Ramos (cell line): ENCODE measurements around the gene JPT2.
"Not testable (repeated sequence)": the region's sequence is repeated elsewhere in the genome, so short reads cannot be mapped to it uniquely, and the experiment has no call there.

Source experiments
- in situ Hi-C: fragments of 300-500 bp; cut with MboI; formaldehyde crosslinking; loops from one replicate; pipeline ENCODE4 v1.14.3; 2022; ENCODE audit warnings: low sequenced_read_pairs; ENCODE audit not compliant: unreplicated experiment

Gene JPT2

GRCh38 chr16:1705688-1706385, 27.8 kb downstream of the JPT2 start, which contains the start of gene MAPK8IP3:
Gene MAPK8IP3 (plus strand): TSS chr16:1706195. CDS start chr16:1706340, 145 bp downstream.
- in situ Hi-C loops, result no loop called here

GRCh38 chr16:1706386-1707192, 28.5 kb downstream of the JPT2 start:
- in situ Hi-C loops, result no loop called here

GRCh38 chr16:1707193-1707790, 29.2 kb downstream of the JPT2 start:
- in situ Hi-C loops, result no loop called here

GRCh38 chr16:1708083-1708767, 30.1 kb downstream of the JPT2 start:
- in situ Hi-C loops, result no loop called here

GRCh38 chr16:1708768-1709180, 30.7 kb downstream of the JPT2 start:
- in situ Hi-C loops, result no loop called here

GRCh38 chr16:1709356-1709755, 31.3 kb downstream of the JPT2 start:
- in situ Hi-C loops, result no loop called here

GRCh38 chr16:1710811-1711507, 32.9 kb downstream of the JPT2 start:
- in situ Hi-C loops, result loop anchor here (5.0 kb wide), 1 partner anchor 51 kb away; no protein-coding TSS in a partner anchor

- in situ Hi-C loops, result loop anchor here (5.0 kb wide), 1 partner anchor 49 kb away; no protein-coding TSS in a partner anchor
Measured at GRCh38 chr16:1712791-1713261, 34.7 kb downstream of the JPT2 start.

GRCh38 chr16:1713331-1713730, 35.3 kb downstream of the JPT2 start:
- in situ Hi-C loops, result loop anchor here (5.0 kb wide), 1 partner anchor 49 kb away; no protein-coding TSS in a partner anchor

- in situ Hi-C loops, result loop anchor here (5.0 kb wide), 1 partner anchor 48 kb away; no protein-coding TSS in a partner anchor
Measured at GRCh38 chr16:1713933-1714332, 35.9 kb downstream of the JPT2 start.

GRCh38 chr16:1715220-1715619, 37.1 kb downstream of the JPT2 start:
- in situ Hi-C loops, result no loop called here

GRCh38 chr16:1718236-1718635, 40.2 kb downstream of the JPT2 start:
- in situ Hi-C loops, result not testable (repeated sequence)

- in situ Hi-C loops, result not testable (repeated sequence)
Measured at GRCh38 chr16:1719559-1720229, 41.6 kb downstream of the JPT2 start.

GRCh38 chr16:1721372-1721771, 43.3 kb downstream of the JPT2 start:
- in situ Hi-C loops, result no loop called here

GRCh38 chr16:1723450-1724147, 45.5 kb downstream of the JPT2 start:
- in situ Hi-C loops, result no loop called here

GRCh38 chr16:1724491-1724890, 46.4 kb downstream of the JPT2 start:
- in situ Hi-C loops, result no loop called here

GRCh38 chr16:1726661-1727502, 48.8 kb downstream of the JPT2 start:
- in situ Hi-C loops, result no loop called here
